ENCODE data around the gene KANSL1. TPM values are rescaled to one million over a fixed set of nuclear protein-coding genes. Genes with fewer than 3 reads are reported as not detected.
"Not testable (repeated sequence)": the region's sequence is repeated elsewhere in the genome, so short reads cannot be mapped to it uniquely, and the experiment has no call there.

KANSL1 gene, protein sequence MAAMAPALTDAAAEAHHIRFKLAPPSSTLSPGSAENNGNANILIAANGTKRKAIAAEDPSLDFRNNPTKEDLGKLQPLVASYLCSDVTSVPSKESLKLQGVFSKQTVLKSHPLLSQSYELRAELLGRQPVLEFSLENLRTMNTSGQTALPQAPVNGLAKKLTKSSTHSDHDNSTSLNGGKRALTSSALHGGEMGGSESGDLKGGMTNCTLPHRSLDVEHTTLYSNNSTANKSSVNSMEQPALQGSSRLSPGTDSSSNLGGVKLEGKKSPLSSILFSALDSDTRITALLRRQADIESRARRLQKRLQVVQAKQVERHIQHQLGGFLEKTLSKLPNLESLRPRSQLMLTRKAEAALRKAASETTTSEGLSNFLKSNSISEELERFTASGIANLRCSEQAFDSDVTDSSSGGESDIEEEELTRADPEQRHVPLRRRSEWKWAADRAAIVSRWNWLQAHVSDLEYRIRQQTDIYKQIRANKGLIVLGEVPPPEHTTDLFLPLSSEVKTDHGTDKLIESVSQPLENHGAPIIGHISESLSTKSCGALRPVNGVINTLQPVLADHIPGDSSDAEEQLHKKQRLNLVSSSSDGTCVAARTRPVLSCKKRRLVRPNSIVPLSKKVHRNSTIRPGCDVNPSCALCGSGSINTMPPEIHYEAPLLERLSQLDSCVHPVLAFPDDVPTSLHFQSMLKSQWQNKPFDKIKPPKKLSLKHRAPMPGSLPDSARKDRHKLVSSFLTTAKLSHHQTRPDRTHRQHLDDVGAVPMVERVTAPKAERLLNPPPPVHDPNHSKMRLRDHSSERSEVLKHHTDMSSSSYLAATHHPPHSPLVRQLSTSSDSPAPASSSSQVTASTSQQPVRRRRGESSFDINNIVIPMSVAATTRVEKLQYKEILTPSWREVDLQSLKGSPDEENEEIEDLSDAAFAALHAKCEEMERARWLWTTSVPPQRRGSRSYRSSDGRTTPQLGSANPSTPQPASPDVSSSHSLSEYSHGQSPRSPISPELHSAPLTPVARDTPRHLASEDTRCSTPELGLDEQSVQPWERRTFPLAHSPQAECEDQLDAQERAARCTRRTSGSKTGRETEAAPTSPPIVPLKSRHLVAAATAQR (N-terminal part only)
- total RNA-seq = 10 to 100 TPM; 69.2 to 70.7 TPM
- 20.9 TPM for polyA plus RNA-seq

DNA sequence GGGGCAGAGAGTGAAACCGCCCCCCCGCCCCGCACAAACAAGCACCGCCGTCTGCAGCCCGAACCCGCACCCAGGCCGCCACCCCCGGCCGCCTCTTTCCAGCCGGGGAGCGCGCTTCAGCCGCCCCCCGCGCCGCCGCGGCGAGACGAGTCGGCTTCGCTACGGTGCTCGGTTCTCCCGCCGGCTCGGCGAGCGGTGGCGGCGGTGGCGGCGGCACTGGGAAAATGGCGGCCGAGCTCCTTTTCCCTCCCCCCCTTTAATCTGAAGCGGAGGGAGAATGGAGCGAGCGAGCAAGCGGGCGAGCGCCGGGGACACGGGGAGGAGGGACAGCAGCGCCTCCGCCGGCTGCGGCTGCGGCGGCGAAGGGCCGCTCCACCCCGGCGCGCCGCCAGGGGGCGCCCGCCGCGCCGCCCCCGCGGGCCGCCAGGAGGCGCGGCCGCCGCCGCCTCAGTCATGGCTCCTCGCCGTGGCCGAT lies at the start of gene KANSL1:
KANSL1 (minus strand) TSS at position 279 of the 475 bp plus-strand sequence. CDS start 21,286 bp downstream, outside the sequence.
- Histone ChIP-seq H3K27ac (ENCODE audit: low read depth, low read length) (peak within 1 kb of the TSS; percentile 96), H3K27me3 (ENCODE audit: insufficient read depth, low read length, poor library complexity, severe bottlenecking) (no peaks in the 10 kb centered on the region), H3K4me3 (ENCODE audit: low read length) (peak within 1 kb of the TSS; percentile 78), H3K4me1 (ENCODE audit: insufficient read depth, low read length) (peaks cover 66% of the 10 kb centered on the region), H3K9me3 (ENCODE audit: low read length) (no peaks in the 10 kb centered on the region), H3K36me3 (ENCODE audit: insufficient read depth, low read length) (no peaks in the 10 kb centered on the region)
- peak; percentile 86 to 94 (median 88) for DNase-seq
- CTCF ChIA-PET = interaction anchor here (0.6 to 2.3 kb wide), 37 partner anchors 8 to 608 kb away, joined by 3 to 29 read pairs (median 5); no protein-coding TSS in a partner anchor
- Mint-ChIP-seq H3K9me3 (no peaks in the 10 kb centered on the region), H3K4me3 (peak within 1 kb of the TSS; percentile 90 to 100 (median 99)), H3K27ac (peak within 1 kb of the TSS; percentile 96 to 99 (median 99)), H3K4me1 (peaks cover 56 to 73% (median 72%) of the 10 kb centered on the region in 3 donors), H3K36me3 (peaks cover 1 to 37% (median 3%) of the 10 kb centered on the region in 3 donors), H3K27me3 (no peaks in the 10 kb centered on the region)
- POLR2A ChIA-PET = interaction anchor here (0.5 to 2.3 kb wide), 26 partner anchors 8 to 1457 kb away, joined by 3 to 17 read pairs (median 3); no protein-coding TSS in a partner anchor

DNA sequence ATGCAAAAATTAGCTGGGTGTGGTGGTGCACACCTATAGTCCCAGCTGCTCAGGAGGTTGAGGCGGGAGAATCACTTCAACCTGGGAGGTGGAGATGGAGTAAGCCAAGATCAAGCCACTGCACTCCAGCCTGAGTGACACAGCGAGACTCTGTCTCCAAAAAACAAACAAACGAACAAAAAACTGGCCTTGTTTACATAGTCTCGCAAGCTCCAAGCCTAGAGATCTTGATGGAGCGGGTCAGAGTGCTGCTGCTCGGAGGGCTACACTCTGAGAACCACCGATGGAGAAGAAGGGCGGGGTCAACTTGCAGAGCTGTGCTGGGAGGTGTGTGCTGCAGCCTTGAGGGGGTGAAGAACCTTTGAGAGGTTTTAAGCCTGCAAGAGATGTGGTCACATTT lies 38.1 kb upstream of the KANSL1 start:
- H3K9me3 Mint-ChIP-seq; H3K27me3 ChIP-seq (ENCODE audit: insufficient read depth, low read length, poor library complexity, severe bottlenecking); H3K36me3 ChIP-seq (ENCODE audit: insufficient read depth, low read length); H3K27ac ChIP-seq (ENCODE audit: low read depth, low read length); H3K27me3 Mint-ChIP-seq; H3K36me3 Mint-ChIP-seq; H3K27ac Mint-ChIP-seq; POLR2A ChIA-PET; H3K4me3 ChIP-seq (ENCODE audit: low read length); H3K4me1 ChIP-seq (ENCODE audit: insufficient read depth, low read length); H3K9me3 ChIP-seq (ENCODE audit: low read length); H3K4me3 Mint-ChIP-seq; H3K4me1 Mint-ChIP-seq; DNase-seq; CTCF ChIA-PET: not testable (repeated sequence)

DNA sequence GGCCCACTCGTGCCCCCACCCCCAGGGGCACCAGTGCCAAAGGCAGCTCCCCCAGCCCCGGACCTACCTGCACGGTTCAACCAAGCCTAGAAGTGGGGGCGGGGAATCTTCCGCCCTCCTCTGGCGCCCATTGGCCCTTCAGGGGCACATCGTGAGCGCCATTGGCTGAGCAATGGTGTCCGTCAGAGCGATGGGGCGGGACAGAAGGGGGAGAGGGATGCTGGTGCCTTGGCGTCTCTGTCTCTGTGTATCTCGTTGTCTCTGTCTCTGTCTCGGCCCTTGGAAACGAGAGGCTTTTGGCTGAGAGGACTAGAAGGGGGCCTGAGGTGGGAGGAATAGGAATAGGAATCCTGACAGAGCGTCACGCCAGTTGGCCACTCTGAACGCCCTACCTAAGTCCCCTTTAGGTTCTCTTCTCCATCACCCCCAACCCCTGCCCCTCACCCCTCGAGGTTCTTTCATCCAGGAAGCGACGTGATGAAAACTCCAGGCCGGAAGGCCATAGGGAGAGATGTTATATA lies 32.1 kb upstream of the KANSL1 start:
- CTCF ChIA-PET; H3K9me3 Mint-ChIP-seq; H3K4me1 ChIP-seq (ENCODE audit: insufficient read depth, low read length); H3K36me3 ChIP-seq (ENCODE audit: insufficient read depth, low read length); H3K36me3 Mint-ChIP-seq; H3K27me3 ChIP-seq (ENCODE audit: insufficient read depth, low read length, poor library complexity, severe bottlenecking); POLR2A ChIA-PET; H3K27me3 Mint-ChIP-seq; H3K27ac ChIP-seq (ENCODE audit: low read depth, low read length); H3K9me3 ChIP-seq (ENCODE audit: low read length): not testable (repeated sequence)
- H3K4me1 Mint-ChIP-seq = peaks cover 0 to 13% (median 4%) of the 10 kb centered on the region in 3 donors
- DNase-seq = peak; percentile 84 to 98 (median 95)
- H3K4me3 ChIP-seq (ENCODE audit: low read length) = peak overlapping the region; percentile 63
- peak overlapping the region; percentile 4 to 96 (median 85) for H3K27ac Mint-ChIP-seq
- peak overlapping the region; percentile 85 to 97 (median 91) for H3K4me3 Mint-ChIP-seq

- H3K36me3 ChIP-seq (ENCODE audit: insufficient read depth, low read length); CTCF ChIA-PET; H3K27ac ChIP-seq (ENCODE audit: low read depth, low read length); H3K27me3 ChIP-seq (ENCODE audit: insufficient read depth, low read length, poor library complexity, severe bottlenecking); H3K9me3 Mint-ChIP-seq; POLR2A ChIA-PET; H3K9me3 ChIP-seq (ENCODE audit: low read length); H3K36me3 Mint-ChIP-seq; DNase-seq; H3K27me3 Mint-ChIP-seq; H3K4me1 ChIP-seq (ENCODE audit: insufficient read depth, low read length): not testable (repeated sequence)
- peak overlapping the region; percentile 63 for H3K4me3 ChIP-seq (ENCODE audit: low read length)
- H3K27ac Mint-ChIP-seq = peak overlapping the region in 2 of 8 donors; percentile 4 to 58
- H3K4me1 Mint-ChIP-seq = peaks cover 0 to 13% (median 4%) of the 10 kb centered on the region in 3 donors
- peak overlapping the region; percentile 85 to 97 (median 91) for H3K4me3 Mint-ChIP-seq
Measured at GRCh38 chr17:46224864-46225263, 31.6 kb upstream of the KANSL1 start.

GRCh38 chr17:46223041-46223440 lies 29.8 kb upstream of the KANSL1 start:
- H3K4me1 Mint-ChIP-seq = peaks cover 0 to 13% (median 4%) of the 10 kb centered on the region in 3 donors
- peaks cover 0 to 14% (median 0%) of the 10 kb centered on the region in 3 donors for H3K36me3 Mint-ChIP-seq
- H3K36me3 ChIP-seq (ENCODE audit: insufficient read depth, low read length); DNase-seq; H3K4me3 ChIP-seq (ENCODE audit: low read length); H3K27ac ChIP-seq (ENCODE audit: low read depth, low read length); H3K9me3 Mint-ChIP-seq; H3K27me3 Mint-ChIP-seq; H3K4me1 ChIP-seq (ENCODE audit: insufficient read depth, low read length); H3K27me3 ChIP-seq (ENCODE audit: insufficient read depth, low read length, poor library complexity, severe bottlenecking); H3K27ac Mint-ChIP-seq; CTCF ChIA-PET; POLR2A ChIA-PET; H3K9me3 ChIP-seq (ENCODE audit: low read length): not testable (repeated sequence)
- peak overlapping the region in 1 of 7 donors; percentile 61 for H3K4me3 Mint-ChIP-seq

GRCh38 chr17:46216682-46217081 lies 23.5 kb upstream of the KANSL1 start:
- Mint-ChIP-seq H3K4me1 (peaks cover 18 to 33% (median 22%) of the 10 kb centered on the region in 3 donors), H3K27me3 (no peaks in the 10 kb centered on the region), H3K4me3 (no peak overlapping the region), H3K27ac (no peak overlapping the region), H3K9me3 (no peaks in the 10 kb centered on the region), H3K36me3 (peaks cover 0 to 47% (median 9%) of the 10 kb centered on the region in 3 donors)
- Histone ChIP-seq H3K4me1 (ENCODE audit: insufficient read depth, low read length) (peaks cover 5% of the 10 kb centered on the region), H3K27me3 (ENCODE audit: insufficient read depth, low read length, poor library complexity, severe bottlenecking) (no peaks in the 10 kb centered on the region), H3K4me3 (ENCODE audit: low read length) (no peak overlapping the region), H3K27ac (ENCODE audit: low read depth, low read length) (no peak overlapping the region), H3K36me3 (ENCODE audit: insufficient read depth, low read length) (no peaks in the 10 kb centered on the region), H3K9me3 (ENCODE audit: low read length) (no peaks in the 10 kb centered on the region)
- CTCF ChIA-PET = interaction anchor here (0.6 to 1.0 kb wide), 2 partner anchors 46 to 172 kb away, joined by 3 read pairs; no protein-coding TSS in a partner anchor
- POLR2A ChIA-PET = interaction anchor here (0.6 kb wide), 2 partner anchors 24 to 90 kb away, joined by 4 to 6 read pairs; partner anchors contain the start of gene KANSL1
- DNase-seq = no peak

DNA sequence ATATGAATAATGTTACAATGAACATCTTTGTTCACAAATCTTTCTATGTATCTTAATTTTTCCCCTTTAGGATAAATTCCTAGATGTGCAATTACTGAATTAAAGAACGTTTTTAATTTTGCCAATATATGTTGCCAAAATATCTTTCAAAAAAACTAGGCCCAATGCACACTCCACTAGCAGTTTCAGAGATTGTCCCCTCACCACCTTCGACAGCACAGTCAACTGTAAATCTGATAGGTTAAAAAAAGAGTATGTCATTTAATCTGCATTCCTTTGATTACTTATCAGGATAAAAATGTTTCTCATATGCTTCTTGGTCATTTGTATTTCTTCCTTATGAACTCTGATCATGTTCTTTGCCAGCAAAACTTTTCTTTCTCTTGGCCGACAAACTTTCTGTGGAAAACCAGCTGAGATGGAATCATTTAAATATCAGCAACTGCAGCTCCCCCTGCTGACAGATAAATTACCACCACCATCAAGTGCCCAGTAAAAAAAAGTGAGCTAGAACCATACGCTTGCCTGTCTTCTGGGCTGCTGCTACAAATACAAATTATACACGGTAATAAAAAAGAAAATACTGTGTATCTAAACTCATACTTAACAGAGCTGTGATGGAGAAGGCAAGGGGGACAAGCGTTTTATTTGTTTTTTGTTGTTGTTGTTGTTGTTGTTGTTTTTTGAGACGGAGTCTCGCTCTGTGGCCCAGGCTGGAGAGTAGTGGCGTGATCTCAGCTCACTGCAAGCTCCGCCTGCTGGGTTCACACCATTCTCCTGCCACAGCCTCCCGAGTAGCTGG lies 19.6 kb upstream of the KANSL1 start:
- H3K27me3 ChIP-seq (ENCODE audit: insufficient read depth, low read length, poor library complexity, severe bottlenecking) = no peaks in the 10 kb centered on the region
- Mint-ChIP-seq H3K4me1 (peaks cover 18 to 43% (median 27%) of the 10 kb centered on the region in 3 donors), H3K36me3 (peaks cover 0 to 47% (median 12%) of the 10 kb centered on the region in 3 donors), H3K4me3 (peak overlapping the region in 1 of 7 donors; percentile 22), H3K27me3 (no peaks in the 10 kb centered on the region), H3K27ac (peak overlapping the region; percentile 15 to 86 (median 50)), H3K9me3 (no peaks in the 10 kb centered on the region)
- ChIA-PET POLR2A (interaction anchor here (0.6 to 2.0 kb wide), 7 partner anchors 11 to 193 kb away, joined by 3 to 9 read pairs (median 4); partner anchors contain the start of gene KANSL1), CTCF (interaction anchor here (0.5 to 4.9 kb wide), 31 partner anchors 9 to 625 kb away, joined by 3 to 54 read pairs (median 6); partner anchors contain the start of genes KANSL1 and STH)
- no peaks in the 10 kb centered on the region for H3K9me3 ChIP-seq (ENCODE audit: low read length)
- no peaks in the 10 kb centered on the region for H3K36me3 ChIP-seq (ENCODE audit: insufficient read depth, low read length)
- peak; percentile 56 to 74 (median 64) for DNase-seq
- H3K4me1 ChIP-seq (ENCODE audit: insufficient read depth, low read length) = peaks cover 5% of the 10 kb centered on the region
- no peak overlapping the region for H3K27ac ChIP-seq (ENCODE audit: low read depth, low read length)
- no peak overlapping the region for H3K4me3 ChIP-seq (ENCODE audit: low read length)

Data from CD8-positive, alpha-beta memory T cell (primary cell).